SK-N-SH (cell line): ENCODE measurements around the gene ZDHHC14. TPM values are rescaled to one million over a fixed set of nuclear protein-coding genes. Genes with fewer than 3 reads are reported as not detected.

ENCODE experiments used
- CTCF ChIA-PET: fragments of 300-600, 350-600 bp; formaldehyde crosslinking; extraction: SDS; loops from one replicate; lab custom pipeline; 2021; lab: Yijun Ruan, JAX
- POLR2A ChIA-PET: fragments of 350-600 bp; sonication (Branson Sonifier 250); formaldehyde crosslinking; extraction: SDS; loops from one replicate; lab custom pipeline; 2020; ENCODE audit warnings: antibody characterized with exemption, inconsistent platforms; lab: Yijun Ruan, JAX
- DNase-seq: peaks from one replicate; pipeline ENCODE4 v3.0.0; 2012
- H2AFZ ChIP-seq: fragments of 200-600 bp; sonication (generic); 2 replicates; pipeline ENCODE4 v1.8.1; 2016; ENCODE audit warnings: antibody characterized with exemption, mild to moderate bottlenecking, low read depth
- H3F3A ChIP-seq: fragments of 200-600 bp; sonication (generic); replicated peaks from 2 replicates; pipeline ENCODE3; 2016; ENCODE audit warnings: antibody characterized with exemption, mild to moderate bottlenecking; ENCODE audit not compliant: insufficient read depth
- H3K27ac ChIP-seq, 2 experiments: fragments of 200-500 bp in 1 of 2; fragments of 200-600 bp in 1 of 2; sonication (Bioruptor generic) in 1 of 2; sonication (generic), shearing (Covaris generic) in 1 of 2; 2 replicates each; pipeline versions ENCODE4 v1.5.1 to v1.6.1; 2014 to 2016; ENCODE audit warnings: low read depth in 2 of 2, inconsistent platforms in 1 of 2, low read length in 1 of 2, mild to moderate bottlenecking in 1 of 2, mixed read lengths in 1 of 2
- H3K27me3 ChIP-seq: fragments of 200-600 bp; sonication (generic), shearing (Covaris generic); 2 replicates; pipeline ENCODE4 v1.6.1; 2016; ENCODE audit warnings: mixed run types; ENCODE audit not compliant: insufficient read depth
- H3K36me3 ChIP-seq, 2 experiments: fragments of 200-500 bp in 1 of 2; fragments of 200-600 bp in 1 of 2; sonication (Bioruptor generic) in 1 of 2; sonication (generic) in 1 of 2; replicated peaks in 1 of 2; 2 replicates each; pipeline versions ENCODE3 to v1.5.1; 2014 to 2016; ENCODE audit warnings: low read length in 1 of 2, mild to moderate bottlenecking in 1 of 2; ENCODE audit not compliant: insufficient read depth in 2 of 2, control insufficient read depth in 1 of 2
- H3K4me1 ChIP-seq, 2 experiments: fragments of 200-500 bp in 1 of 2; fragments of 200-600 bp in 1 of 2; sonication (Bioruptor generic) in 1 of 2; sonication (generic), shearing (Covaris generic) in 1 of 2; 2 replicates each; pipeline versions ENCODE4 v1.5.1 to v1.6.1; 2014 to 2016; ENCODE audit warnings: low read depth in 1 of 2, low read length in 1 of 2, mixed run types in 1 of 2; ENCODE audit not compliant: insufficient read depth in 2 of 2, control insufficient read depth in 1 of 2
- H3K4me2 ChIP-seq: fragments of 200-600 bp; sonication (generic), shearing (Covaris generic); 2 replicates; pipeline ENCODE4 v1.6.1; 2017; ENCODE audit warnings: mixed run types
- H3K4me3 ChIP-seq, 2 experiments: fragments of 200-500 bp in 1 of 2; fragments of 200-600 bp in 1 of 2; sonication (Bioruptor generic) in 1 of 2; sonication (generic), shearing (Covaris generic) in 1 of 2; 2 replicates each; pipeline versions ENCODE4 v1.5.1 to v1.8.1; 2014 to 2016; ENCODE audit warnings: low read depth in 2 of 2, inconsistent platforms in 1 of 2, low read length in 1 of 2, mild to moderate bottlenecking in 1 of 2, mixed read lengths in 1 of 2, moderate library complexity in 1 of 2
- H3K79me2 ChIP-seq: fragments of 200-600 bp; sonication (generic); 2 replicates; pipeline ENCODE4 v1.8.1; 2017; ENCODE audit warnings: mild to moderate bottlenecking; ENCODE audit not compliant: insufficient read depth
- H3K9ac ChIP-seq: fragments of 200-600 bp; sonication (generic); 2 replicates; pipeline ENCODE4 v1.6.1; 2017; ENCODE audit warnings: mixed run types
- H3K9me2 ChIP-seq: fragments of 200-600 bp; sonication (generic); 2 replicates; pipeline ENCODE4 v1.6.1; 2017; ENCODE audit warnings: mixed run types
- H3K9me3 ChIP-seq: fragments of 200-600 bp; sonication (generic); 2 replicates; pipeline ENCODE4 v1.6.1; 2017; ENCODE audit warnings: mixed run types, mild to moderate bottlenecking, moderate library complexity
- H4K20me1 ChIP-seq: fragments of 200-600 bp; sonication (generic); 2 replicates; pipeline ENCODE4 v1.6.1; 2017; ENCODE audit warnings: mild to moderate bottlenecking, mixed run types; ENCODE audit not compliant: insufficient read depth
- ELF1 ChIP-seq: IDR thresholded peaks from 2 replicates; pipeline ENCODE4 v1.4.0; 2012
- FOXJ3 ChIP-seq: sonication (generic); formaldehyde crosslinking; IDR thresholded peaks from 2 replicates; pipeline ENCODE4 v1.5.1; 2020; ENCODE audit warnings: mild to moderate bottlenecking, missing genetic modification reagents
- MEF2A ChIP-seq: IDR thresholded peaks from 2 replicates; pipeline ENCODE4 v1.4.0; 2012; ENCODE audit warnings: low read depth, borderline replicate concordance
- MXI1 ChIP-seq: IDR thresholded peaks from 2 replicates; pipeline ENCODE4 v1.6.1; 2012; ENCODE audit warnings: mild to moderate bottlenecking, low read depth, low read length, improper control_type of control experiment
- NFIC ChIP-seq: IDR thresholded peaks from 2 replicates; pipeline ENCODE4 v1.4.0; 2012; ENCODE audit warnings: borderline replicate concordance
- POLR2AphosphoS5 ChIP-seq: IDR thresholded peaks from 2 replicates; pipeline ENCODE4 v1.6.1; 2012; ENCODE audit warnings: low read depth, low read length
- RAD21 ChIP-seq: IDR thresholded peaks from 2 replicates; pipeline ENCODE4 v1.6.1; 2012; ENCODE audit warnings: mild to moderate bottlenecking, low read length
- RXRA ChIP-seq: IDR thresholded peaks from 2 replicates; pipeline ENCODE4 v1.4.0; 2012; ENCODE audit warnings: low read depth, mild to moderate bottlenecking, borderline replicate concordance
- SMC3 ChIP-seq: IDR thresholded peaks from 2 replicates; pipeline ENCODE4 v1.6.1; 2012; ENCODE audit warnings: low read depth, low read length, improper control_type of control experiment
- TAF1 ChIP-seq: IDR thresholded peaks from 2 replicates; pipeline ENCODE4 v1.6.1; 2012; ENCODE audit warnings: low read depth, mild to moderate bottlenecking, low read length, moderate library complexity, borderline replicate concordance
- TCF12 ChIP-seq: IDR thresholded peaks from 2 replicates; pipeline ENCODE4 v1.4.0; 2012
- YY1 ChIP-seq: IDR thresholded peaks from 2 replicates; pipeline ENCODE4 v1.4.0; 2012; ENCODE audit warnings: low read depth, mild to moderate bottlenecking
- WGBS: methylation state at CpG from one replicate; pipeline ENCODE4 v1.1.6; 2017; ENCODE audit warnings: low lambda C conversion rate; 5-methylcytosine and 5-hydroxymethylcytosine counted together
- polyA plus RNA-seq, 3 experiments: library from polyadenylated mRNA; depleted of rRNA; stranded (reverse); fragments of >200 nt; gene quantifications; 2 replicates each; pipeline ENCODE4 v1.2.3, GENCODE V29; 2012
- TF ChIP-seq, protein P1 (sequence below): IDR thresholded peaks from 2 replicates; pipeline ENCODE4 v1.6.1; 2012; ENCODE audit warnings: mild to moderate bottlenecking, low read depth, low read length, moderate library complexity
- TF ChIP-seq, protein P2 (sequence below): fragments of 150-350 bp; IDR thresholded peaks from 2 replicates; pipeline ENCODE4 v1.6.1; 2017; ENCODE audit warnings: antibody characterized with exemption, low read length, low read depth, borderline replicate concordance
- TF ChIP-seq, protein P3 (sequence below): fragments of 150-350 bp; IDR thresholded peaks from 2 replicates; pipeline ENCODE4 v1.6.1; 2016; ENCODE audit warnings: mild to moderate bottlenecking, low read depth, low read length
- TF ChIP-seq, protein P4 (sequence below): IDR thresholded peaks from 2 replicates; pipeline ENCODE4 v1.4.0; 2012; ENCODE audit warnings: low read depth, borderline replicate concordance

ZDHHC14 gene
- polyA plus RNA-seq, 1 of the 3 experiments (the other 2 are of a cell fraction) = 5.4 TPM

DNA sequence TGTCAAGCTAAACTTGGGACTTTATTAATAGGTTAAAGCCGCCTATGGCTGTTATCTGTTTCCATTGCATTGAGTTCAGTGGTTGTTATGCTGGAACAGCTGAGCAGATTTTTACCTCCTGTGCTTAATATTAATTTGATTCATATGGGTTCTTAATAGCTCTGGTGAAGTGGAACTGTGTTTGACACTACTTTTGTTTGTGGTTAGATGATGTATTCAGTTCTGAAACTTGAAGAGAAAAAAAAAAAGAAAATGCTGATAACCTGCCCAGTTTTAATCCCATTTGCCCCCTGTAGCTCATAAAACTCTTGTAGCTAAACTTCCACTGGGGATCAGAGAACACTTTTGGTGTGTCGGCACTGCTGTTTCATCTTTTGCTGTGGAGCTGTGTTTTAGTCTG lies 117.8 kb downstream of the ZDHHC14 start (continued):
- TF ChIP-seq NFIC = no peak
- TF ChIP-seq FOXJ3 (CRISPR knock-in tag) = no peak

DNA sequence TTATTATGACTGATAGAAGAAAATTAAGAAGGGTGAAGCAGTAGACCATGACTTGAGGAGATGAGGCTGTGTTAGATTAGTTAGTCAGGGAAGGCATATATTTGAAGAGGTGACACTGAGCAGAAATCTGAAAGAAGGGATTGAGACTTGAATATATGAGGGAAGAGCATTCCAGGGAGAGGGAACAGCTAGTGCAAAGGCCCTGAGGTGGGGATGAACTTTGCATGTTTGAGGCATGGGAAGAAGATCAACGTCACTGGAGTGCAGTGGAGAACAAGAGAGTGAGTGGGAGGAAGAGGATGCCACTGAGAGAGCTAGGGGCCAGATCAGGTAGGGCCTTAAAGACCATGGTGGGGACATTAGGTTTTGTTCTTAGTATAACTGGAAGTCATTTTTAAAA lies 119.0 kb downstream of the ZDHHC14 start:
- H3K4me1 ChIP-seq = no peaks in the 10 kb centered on the region
- ChIA-PET CTCF (no interaction called here), POLR2A (no interaction called here)
- H3F3A ChIP-seq = no peaks in the 10 kb centered on the region
- no peaks in the 10 kb centered on the region for H3K36me3 ChIP-seq
- no peak overlapping the region for H2AFZ ChIP-seq
- TF ChIP-seq MEF2A = no peak
- TF ChIP-seq, protein P1, sequence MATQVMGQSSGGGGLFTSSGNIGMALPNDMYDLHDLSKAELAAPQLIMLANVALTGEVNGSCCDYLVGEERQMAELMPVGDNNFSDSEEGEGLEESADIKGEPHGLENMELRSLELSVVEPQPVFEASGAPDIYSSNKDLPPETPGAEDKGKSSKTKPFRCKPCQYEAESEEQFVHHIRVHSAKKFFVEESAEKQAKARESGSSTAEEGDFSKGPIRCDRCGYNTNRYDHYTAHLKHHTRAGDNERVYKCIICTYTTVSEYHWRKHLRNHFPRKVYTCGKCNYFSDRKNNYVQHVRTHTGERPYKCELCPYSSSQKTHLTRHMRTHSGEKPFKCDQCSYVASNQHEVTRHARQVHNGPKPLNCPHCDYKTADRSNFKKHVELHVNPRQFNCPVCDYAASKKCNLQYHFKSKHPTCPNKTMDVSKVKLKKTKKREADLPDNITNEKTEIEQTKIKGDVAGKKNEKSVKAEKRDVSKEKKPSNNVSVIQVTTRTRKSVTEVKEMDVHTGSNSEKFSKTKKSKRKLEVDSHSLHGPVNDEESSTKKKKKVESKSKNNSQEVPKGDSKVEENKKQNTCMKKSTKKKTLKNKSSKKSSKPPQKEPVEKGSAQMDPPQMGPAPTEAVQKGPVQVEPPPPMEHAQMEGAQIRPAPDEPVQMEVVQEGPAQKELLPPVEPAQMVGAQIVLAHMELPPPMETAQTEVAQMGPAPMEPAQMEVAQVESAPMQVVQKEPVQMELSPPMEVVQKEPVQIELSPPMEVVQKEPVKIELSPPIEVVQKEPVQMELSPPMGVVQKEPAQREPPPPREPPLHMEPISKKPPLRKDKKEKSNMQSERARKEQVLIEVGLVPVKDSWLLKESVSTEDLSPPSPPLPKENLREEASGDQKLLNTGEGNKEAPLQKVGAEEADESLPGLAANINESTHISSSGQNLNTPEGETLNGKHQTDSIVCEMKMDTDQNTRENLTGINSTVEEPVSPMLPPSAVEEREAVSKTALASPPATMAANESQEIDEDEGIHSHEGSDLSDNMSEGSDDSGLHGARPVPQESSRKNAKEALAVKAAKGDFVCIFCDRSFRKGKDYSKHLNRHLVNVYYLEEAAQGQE = no peak
- no peak for TF ChIP-seq RAD21
- TF ChIP-seq, protein P2, sequence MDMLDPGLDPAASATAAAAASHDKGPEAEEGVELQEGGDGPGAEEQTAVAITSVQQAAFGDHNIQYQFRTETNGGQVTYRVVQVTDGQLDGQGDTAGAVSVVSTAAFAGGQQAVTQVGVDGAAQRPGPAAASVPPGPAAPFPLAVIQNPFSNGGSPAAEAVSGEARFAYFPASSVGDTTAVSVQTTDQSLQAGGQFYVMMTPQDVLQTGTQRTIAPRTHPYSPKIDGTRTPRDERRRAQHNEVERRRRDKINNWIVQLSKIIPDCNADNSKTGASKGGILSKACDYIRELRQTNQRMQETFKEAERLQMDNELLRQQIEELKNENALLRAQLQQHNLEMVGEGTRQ = no peak
- TF ChIP-seq, protein P3, sequence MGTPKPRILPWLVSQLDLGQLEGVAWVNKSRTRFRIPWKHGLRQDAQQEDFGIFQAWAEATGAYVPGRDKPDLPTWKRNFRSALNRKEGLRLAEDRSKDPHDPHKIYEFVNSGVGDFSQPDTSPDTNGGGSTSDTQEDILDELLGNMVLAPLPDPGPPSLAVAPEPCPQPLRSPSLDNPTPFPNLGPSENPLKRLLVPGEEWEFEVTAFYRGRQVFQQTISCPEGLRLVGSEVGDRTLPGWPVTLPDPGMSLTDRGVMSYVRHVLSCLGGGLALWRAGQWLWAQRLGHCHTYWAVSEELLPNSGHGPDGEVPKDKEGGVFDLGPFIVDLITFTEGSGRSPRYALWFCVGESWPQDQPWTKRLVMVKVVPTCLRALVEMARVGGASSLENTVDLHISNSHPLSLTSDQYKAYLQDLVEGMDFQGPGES = no peak
- no peak for TF ChIP-seq ELF1
- TF ChIP-seq RXRA = no peak
- TF ChIP-seq YY1 = no peak
- TF ChIP-seq TCF12 = no peak
- no peak for TF ChIP-seq SMC3
- TF ChIP-seq POLR2AphosphoS5 = no peak
- TF ChIP-seq, protein P4, sequence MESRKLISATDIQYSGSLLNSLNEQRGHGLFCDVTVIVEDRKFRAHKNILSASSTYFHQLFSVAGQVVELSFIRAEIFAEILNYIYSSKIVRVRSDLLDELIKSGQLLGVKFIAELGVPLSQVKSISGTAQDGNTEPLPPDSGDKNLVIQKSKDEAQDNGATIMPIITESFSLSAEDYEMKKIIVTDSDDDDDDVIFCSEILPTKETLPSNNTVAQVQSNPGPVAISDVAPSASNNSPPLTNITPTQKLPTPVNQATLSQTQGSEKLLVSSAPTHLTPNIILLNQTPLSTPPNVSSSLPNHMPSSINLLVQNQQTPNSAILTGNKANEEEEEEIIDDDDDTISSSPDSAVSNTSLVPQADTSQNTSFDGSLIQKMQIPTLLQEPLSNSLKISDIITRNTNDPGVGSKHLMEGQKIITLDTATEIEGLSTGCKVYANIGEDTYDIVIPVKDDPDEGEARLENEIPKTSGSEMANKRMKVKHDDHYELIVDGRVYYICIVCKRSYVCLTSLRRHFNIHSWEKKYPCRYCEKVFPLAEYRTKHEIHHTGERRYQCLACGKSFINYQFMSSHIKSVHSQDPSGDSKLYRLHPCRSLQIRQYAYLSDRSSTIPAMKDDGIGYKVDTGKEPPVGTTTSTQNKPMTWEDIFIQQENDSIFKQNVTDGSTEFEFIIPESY = no peak
- TF ChIP-seq MXI1 = no peak
- TF ChIP-seq TAF1 = no peak
- TF ChIP-seq NFIC = no peak
- H3K79me2 ChIP-seq = no peaks in the 10 kb centered on the region
- DNase-seq = no peak
- H4K20me1 ChIP-seq = no peaks in the 10 kb centered on the region
- H3K9me3 ChIP-seq = no peaks in the 10 kb centered on the region
- no peak overlapping the region for H3K27ac ChIP-seq
- H3K9ac ChIP-seq = no peak overlapping the region
- no peak overlapping the region for H3K4me3 ChIP-seq
- H3K27me3 ChIP-seq = no peaks in the 10 kb centered on the region
- 64% methylated on average over 1 of the region's 1 CpG for WGBS
- H3K4me2 ChIP-seq = no peak overlapping the region
- H3K9me2 ChIP-seq = no peaks in the 10 kb centered on the region
